GM21526 (cell line): ENCODE results near the gene MEF2A.
A peak's percentile ranks its signal among the peaks of the same experiment; 100 is the strongest.

Experiments
- ATAC-seq: cut with Tn5 transposase; IDR thresholded peaks from one replicate; pipeline ENCODE4 v1.9.1; 2021; ENCODE audit warnings: moderate library complexity; ENCODE audit not compliant: unreplicated experiment, low FRiP score

Gene MEF2A

DNA sequence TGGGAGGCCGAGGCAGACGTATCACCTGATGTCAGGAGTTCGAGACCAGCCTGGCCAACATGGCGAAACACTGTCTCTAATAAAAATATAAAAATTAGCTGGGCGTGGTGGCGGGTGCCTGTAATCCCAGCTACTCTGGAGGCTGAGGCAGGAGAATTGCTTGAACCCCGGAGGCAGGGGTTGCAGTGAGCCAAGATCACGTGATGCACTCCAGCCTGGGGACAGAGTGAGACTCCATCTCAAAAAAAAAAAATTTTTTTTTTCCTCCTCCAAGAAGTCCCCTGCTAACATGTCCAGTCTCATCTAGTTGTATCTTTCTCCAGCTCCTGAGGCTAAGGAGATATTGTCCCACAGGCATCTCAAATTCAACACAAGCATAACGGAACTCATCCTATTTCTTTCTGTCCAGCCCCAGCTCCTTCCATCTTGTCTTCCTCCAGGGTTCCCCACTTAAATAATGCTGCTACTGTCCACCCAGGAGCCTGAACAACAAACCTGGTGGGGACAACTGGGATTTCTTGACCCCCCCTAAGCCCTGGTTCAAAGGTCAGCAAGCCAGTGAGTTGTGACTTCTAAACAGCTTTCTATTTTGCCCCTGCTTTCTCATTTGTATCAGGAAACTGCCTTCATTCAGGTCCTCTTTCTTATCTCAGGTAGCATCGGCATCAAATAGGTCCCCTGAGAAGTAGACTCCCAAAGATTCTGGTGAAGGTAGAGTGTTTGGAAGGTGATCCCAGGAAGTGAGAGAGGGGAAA is 4.1 kb upstream of the MEF2A start:
- ATAC-seq: no peak

DNA sequence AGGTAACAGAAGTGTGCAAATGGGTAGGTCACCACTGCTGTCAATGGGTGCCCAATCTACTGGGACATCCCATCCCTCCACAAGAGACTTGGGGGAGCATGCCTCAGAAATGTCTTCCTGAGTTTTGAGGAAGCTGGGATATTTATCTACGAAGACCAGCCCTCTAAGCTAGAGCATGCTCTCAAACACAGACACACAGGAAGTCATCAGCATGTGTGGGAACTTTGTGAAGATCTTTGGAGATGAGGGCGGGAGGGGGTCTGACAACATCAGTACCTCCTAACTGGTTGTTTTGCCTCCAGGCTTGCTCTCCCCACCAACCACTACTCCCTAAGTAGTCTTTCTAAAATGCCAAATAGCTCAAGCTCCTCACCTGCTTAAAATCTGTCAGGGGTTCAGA is 3.5 kb upstream of the MEF2A start:
- no peak for ATAC-seq

DNA sequence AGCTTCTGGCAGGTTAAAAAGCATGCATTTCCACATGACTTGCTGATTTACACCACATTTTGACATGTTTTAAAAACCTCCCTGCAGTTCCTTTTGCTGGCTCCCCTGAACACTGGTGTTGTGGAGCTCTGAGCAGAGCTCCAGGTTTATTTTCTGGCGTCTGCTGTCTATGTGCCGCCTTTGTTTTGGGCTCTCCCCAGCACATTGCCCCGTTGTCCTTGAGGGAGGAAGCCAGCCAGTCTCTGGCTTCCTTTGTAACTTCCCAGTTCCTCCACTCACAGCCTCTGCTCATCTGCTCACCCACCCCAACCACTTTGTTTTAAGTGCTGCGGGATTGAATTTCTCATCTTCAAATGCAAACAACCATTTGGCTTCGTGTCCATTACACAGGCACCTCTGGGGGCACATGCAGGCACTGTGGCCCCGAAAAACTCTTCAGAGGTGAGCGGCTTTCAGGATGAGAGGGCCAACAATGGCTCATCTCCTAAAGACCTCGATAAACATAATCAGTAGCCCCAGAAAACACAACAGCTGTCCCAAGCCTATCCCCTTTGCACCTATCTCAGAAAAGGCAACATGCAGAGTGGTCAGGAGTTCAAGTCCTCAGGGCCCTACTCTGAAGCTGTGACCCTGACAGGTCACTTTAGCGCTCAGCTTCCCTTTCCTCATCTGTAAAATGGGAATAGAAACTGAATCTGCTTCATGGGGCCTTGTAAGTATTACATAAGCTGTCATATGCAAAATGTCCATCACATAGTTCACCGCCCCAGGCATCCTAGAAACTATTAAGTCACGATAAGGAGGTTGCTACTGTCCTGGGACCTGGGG is 1.3 kb upstream of the MEF2A start:
- peak; percentile 33 for ATAC-seq

- no peak for ATAC-seq
Observed at GRCh38 chr15:99565049-99565298, 810 bp upstream of the MEF2A start.

DNA sequence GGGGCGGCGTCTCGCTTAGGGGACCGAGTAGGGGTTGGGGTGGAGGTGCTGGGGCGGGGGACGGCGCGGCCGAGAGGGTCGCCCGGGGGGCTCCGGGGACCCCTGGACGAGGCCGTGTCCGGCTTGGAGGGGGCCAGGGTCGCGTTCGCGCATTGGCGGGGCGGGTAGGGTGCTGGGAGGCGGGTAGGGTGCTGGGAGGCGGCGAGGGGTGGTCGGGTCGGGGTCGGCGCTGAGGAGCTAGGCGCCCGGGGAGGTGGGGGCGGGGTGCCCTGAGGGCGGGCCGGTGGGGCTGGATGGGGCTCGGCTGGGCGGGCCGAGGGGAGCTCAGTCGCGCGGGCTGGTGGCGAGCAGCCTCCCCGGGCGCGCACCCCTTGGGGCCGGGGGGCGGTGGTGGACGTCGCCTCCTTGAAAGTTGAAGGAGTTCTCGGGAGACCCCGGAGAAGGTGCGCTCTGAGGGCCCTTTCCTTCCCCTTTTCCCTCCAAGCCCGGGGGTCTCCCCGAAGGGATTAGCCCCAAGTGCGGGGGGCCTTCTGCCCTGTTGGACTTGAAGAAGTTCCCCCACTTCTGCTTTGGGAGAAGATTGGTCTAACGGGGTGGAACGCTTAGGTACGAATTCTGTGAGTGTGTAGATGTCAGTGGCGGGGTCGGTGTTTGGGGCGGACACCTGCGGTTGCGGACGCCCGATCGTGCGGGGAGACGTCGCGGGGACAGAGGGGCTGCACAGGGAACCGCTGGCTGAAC is 543 bp downstream of the MEF2A start:
- ATAC-seq: no peak

DNA sequence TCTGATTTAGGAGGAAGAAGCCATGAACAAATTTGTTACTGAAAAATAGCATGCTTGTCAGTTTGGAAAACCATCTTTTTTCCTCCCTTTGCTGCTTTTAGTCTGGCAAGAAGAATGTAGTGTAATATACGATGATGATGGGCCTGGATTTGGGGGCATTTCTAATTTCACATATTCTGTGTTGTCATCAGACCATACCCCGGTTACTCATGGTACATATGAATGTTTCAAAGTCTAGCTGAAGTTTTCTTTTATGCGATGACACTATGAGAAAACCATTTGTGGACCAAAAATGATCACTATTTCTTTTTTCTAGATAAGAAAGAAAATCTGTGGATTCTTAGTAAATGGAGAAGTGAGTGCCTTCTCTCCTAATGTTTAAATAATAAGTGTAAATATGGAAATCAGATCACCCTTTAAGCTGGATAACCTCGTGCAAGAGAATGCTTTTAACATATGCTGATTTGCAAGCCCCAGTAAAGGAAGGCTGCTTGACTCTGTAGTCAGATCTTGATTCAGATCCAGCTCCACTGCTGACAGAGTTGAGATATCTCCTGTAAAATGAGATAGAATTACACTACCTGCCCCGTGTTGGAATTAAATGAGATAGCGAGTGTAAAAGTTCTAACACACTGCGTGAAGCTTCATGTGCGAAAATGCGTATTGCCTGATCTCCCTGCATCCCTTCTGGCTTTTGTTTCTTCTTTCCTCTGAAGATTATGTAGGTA is 3.0 kb downstream of the MEF2A start:
- no peak for ATAC-seq

DNA sequence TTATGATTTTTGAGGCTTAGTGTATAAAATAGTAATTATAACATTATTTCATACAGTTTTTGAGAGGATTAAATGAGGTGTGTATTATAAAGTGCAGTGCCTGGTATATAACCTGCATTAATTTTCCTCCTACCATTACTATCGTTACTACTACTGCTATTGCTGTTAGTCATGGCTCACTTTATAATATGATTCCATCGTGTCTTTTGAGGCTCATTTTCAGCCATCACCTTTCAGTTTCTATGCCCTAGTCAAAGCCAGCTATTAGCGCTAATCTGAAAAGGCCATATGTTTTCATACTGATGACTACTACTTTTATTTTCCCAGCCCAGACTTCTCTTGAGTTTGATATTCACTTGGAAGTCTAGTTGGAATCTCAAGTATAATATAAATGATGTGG is 5.5 kb downstream of the MEF2A start:
- no peak for ATAC-seq

- no peak for ATAC-seq
Observed at GRCh38 chr15:99574048-99574447, 8.3 kb downstream of the MEF2A start.

GRCh38 chr15:99574502-99574901 is 8.7 kb downstream of the MEF2A start:
- no peak for ATAC-seq

DNA sequence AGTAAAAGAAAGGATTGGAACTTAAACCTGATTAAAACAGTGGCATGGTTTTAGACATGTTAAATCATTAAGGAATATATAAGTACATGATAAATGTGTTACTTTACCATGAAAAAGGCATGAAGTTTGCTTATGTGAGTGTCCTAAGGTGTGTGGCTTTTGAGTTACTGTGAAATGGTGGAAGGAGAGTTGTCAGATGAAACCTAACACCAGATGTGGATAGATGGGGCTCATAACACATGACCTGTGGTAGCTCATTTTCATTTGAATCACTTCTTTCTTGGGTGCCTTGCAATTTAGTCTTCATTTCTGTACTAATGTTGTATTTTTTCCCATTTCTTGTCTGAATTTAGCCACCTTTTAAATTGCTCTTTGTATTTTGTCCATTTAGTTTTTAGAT is 13.0 kb downstream of the MEF2A start:
- ATAC-seq: no peak

- no peak for ATAC-seq
Observed at GRCh38 chr15:99580076-99580475, 14.3 kb downstream of the MEF2A start.

DNA sequence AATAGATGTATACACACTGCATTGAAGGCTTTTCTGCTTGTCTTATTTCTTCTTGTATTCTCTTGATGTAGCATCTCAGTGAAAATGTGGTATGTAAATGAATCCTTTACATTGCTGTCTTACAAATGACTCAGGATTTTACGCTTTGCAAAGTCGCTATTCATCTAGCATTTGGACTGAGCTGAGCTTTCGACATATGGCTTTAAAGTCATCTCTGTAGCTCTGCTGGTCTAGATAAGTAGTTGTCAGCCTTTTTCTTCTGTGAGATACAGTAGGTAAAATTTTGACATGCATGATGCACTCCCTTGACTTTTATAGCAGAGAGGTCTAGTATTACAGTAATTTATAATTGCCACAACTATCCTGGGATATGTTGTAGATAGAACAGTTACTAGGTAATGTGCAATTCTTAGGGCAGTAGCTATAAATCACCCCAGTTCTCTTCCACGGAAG is 16.8 kb downstream of the MEF2A start:
- ATAC-seq: no peak

DNA sequence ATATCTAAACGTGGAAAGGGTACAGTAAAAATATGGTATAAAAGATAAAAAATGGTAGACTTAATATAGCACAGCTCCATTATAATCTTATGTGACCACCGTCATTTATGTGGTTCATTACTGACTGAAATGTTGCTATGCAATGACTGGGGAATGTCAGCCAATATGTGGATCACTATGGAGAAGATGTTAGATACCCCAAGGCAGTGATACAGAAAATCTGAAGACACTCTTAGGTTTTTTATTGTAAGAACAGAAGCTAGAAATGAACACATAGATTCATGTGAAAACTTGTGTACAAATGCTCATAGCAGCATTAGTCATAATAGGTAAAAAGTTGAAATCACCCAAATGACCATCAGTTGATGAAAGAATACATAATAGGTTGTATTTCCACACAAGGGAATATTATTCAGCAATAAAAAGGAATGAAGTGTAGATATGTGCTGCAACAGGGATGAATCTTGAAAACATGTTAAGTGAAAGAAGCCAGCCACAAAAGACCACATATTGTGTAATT is 18.4 kb downstream of the MEF2A start:
- ATAC-seq: no peak

GRCh38 chr15:99586121-99586520 is 20.3 kb downstream of the MEF2A start:
- ATAC-seq: no peak

DNA sequence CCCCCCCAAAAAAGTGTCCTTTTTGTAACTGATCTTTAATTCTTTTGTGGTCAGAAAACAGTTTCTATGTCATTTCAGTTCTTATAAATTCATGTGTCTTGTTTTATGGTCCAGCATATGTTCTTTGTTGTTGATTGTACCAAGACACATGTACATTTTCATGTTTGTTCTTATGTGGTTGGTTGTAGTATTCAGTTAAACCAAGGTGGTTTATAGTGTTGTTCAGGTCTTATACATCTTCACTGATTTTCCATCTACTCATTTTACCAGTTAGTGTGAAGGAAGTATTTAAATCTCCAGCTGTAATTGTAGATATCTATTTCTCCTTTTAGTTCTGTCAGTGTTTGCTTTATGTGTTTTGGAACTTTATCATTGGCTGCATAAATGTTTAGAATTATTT is 24.0 kb downstream of the MEF2A start:
- no peak for ATAC-seq

GRCh38 chr15:99590913-99591646 is 25.3 kb downstream of the MEF2A start:
- ATAC-seq: no peak

DNA sequence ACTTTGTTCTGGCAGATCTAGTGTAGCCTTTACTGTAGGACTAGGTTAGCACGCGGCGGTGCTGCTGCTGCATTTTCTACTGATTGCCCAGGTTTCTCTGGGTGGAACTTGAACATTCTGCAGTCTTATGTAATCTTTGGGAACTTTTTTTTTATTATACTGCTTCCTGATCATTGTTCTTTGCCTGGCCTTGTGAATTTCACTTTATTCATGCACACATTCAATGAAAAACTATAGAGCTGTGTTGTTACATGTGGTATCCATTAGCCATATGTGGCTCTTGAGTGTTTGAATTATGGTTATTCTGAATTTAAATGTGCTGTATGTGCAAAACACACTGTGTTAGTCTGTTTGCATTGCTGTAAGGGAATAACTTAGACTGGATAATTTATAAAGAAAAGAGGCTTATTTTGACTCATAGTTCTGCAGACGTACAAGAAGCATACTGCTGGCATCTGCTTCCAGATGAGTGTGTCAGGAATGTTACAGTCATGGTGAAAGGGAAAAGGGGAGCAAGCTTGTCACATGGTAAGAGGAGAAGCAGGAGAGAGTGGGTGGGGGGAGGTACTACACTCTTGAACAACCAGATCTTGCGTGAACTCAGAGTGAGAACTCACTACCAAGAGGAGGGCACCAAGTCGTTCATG is 26.5 kb downstream of the MEF2A start:
- no peak for ATAC-seq

- ATAC-seq: no peak
Observed at GRCh38 chr15:99593070-99593469, 27.3 kb downstream of the MEF2A start.

DNA sequence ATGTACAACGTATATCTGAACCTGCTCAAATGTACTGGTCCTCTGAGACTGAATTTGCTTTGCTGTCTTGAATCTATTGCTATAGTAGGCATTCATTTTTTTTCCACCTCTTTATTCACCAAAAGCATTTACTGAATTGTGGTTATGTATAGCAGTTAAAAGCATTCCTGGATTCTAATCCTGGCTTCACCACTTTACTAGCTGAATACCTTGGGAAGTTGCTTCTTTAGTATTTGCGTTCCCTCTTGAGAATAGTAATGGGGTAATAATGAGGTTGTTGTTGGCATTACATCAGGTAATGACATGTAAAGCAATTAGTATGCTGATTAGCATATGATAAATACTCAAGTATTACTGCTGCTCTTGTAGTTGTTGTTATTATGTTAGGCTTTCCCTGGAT is 29.1 kb downstream of the MEF2A start:
- ATAC-seq: no peak
